ENCODE results near the gene RCSD1. TPM values are rescaled to one million over a fixed set of nuclear protein-coding genes. Genes with fewer than 3 reads are reported as not detected.

Gene RCSD1
- total and polyA plus RNA-seq, 4 experiments from 2014 or later, result 124 to 173 (median 146) TPM

DNA sequence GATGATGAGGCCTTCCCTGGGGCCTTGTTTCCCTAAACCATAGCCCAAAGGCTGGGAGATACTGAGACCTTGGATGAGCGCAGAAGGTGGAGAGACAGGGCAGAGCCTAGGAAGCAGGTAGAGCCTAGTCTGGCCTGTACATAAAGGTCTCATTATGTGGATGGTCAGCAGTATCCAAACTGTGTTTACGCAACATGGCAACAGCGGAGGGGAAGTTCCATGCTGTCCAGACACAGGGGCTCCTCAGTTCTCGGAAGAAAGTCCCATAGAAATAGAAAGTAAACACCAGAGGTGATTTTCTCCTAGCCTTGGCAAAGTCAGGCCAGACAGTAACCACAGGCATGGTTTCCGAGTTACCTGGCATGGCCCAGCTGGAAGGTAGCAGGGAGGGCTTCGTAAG, 49.7 kb downstream of the RCSD1 start:
- Histone ChIP-seq H3K27ac (ENCODE audit: low read depth, low read length) (peak overlapping the region; percentile 5), H3K9me3 (ENCODE audit: control insufficient read depth in 1 of 2, low read length in 2 of 2) (no peaks in the 10 kb centered on the region), H3K4me1 (ENCODE audit: insufficient read depth, low read length) (peaks cover 41% of the 10 kb centered on the region), H3K36me3 (ENCODE audit: insufficient read depth, low read length) (peaks cover 52% of the 10 kb centered on the region), H3K4me3 (ENCODE audit: low read length in 2 of 2) (no peak overlapping the region), H3K27me3 (ENCODE audit: insufficient read depth, low read length) (no peaks in the 10 kb centered on the region)
- Mint-ChIP-seq H3K27me3 (no peaks in the 10 kb centered on the region), H3K4me1 (peaks cover 0 to 25% (median 18%) of the 10 kb centered on the region in 4 donors), H3K9me3 (no peaks in the 10 kb centered on the region), H3K4me3 (no peak overlapping the region), H3K36me3 (peaks cover 22 to 50% of the 10 kb centered on the region in 2 donors), H3K27ac (no peak overlapping the region)
- intact Hi-C loops (cut with micrococcal nuclease), result loop anchor here (10.0 kb wide), 1 partner anchor 415 kb away; no protein-coding TSS in a partner anchor
- DNase-seq, result no peak
- POLR2A ChIA-PET (ENCODE audit: partially characterized antibody), result no interaction called here
- CTCF ChIA-PET (ENCODE audit: partially characterized antibody), result interaction anchor here (3.1 to 5.9 kb wide), 2 partner anchors 43 to 79 kb away, joined by 16 to 37 read pairs; no protein-coding TSS in a partner anchor

- no peak for DNase-seq
- ChIA-PET POLR2A (ENCODE audit: partially characterized antibody) (interaction anchor here (0.9 to 1.0 kb wide), 2 partner anchors 26 to 81 kb away, joined by 3 read pairs; no protein-coding TSS in a partner anchor), CTCF (ENCODE audit: partially characterized antibody) (interaction anchor here (1.2 to 5.9 kb wide), 4 partner anchors 12 to 80 kb away, joined by 3 to 37 read pairs (median 10); no protein-coding TSS in a partner anchor)
- Histone ChIP-seq H3K27me3 (ENCODE audit: insufficient read depth, low read length) (no peaks in the 10 kb centered on the region), H3K9me3 (ENCODE audit: control insufficient read depth in 1 of 2, low read length in 2 of 2) (no peaks in the 10 kb centered on the region), H3K4me3 (ENCODE audit: low read length in 2 of 2) (no peak overlapping the region), H3K4me1 (ENCODE audit: insufficient read depth, low read length) (peaks cover 33% of the 10 kb centered on the region), H3K36me3 (ENCODE audit: insufficient read depth, low read length) (peaks cover 57% of the 10 kb centered on the region), H3K27ac (ENCODE audit: low read depth, low read length) (peak overlapping the region; percentile 24)
- intact Hi-C loops (cut with micrococcal nuclease), result loop anchor here (10.0 kb wide), 1 partner anchor 416 kb away; no protein-coding TSS in a partner anchor
- Mint-ChIP-seq H3K36me3 (peaks cover 29 to 57% of the 10 kb centered on the region in 2 donors), H3K27ac (peak overlapping the region in 6 of 7 donors; percentile 57 to 90 (median 76)), H3K27me3 (no peaks in the 10 kb centered on the region), H3K4me3 (no peak overlapping the region), H3K9me3 (no peaks in the 10 kb centered on the region), H3K4me1 (peaks cover 0 to 25% (median 17%) of the 10 kb centered on the region in 4 donors)
These were observed 51.0 kb downstream of the RCSD1 start for GRCh38 chr1:167681024-167681423.

- Mint-ChIP-seq H3K4me3 (peak overlapping the region in 1 of 8 donors; percentile 32), H3K4me1 (peaks cover 1 to 28% (median 15%) of the 10 kb centered on the region in 4 donors), H3K27me3 (no peaks in the 10 kb centered on the region), H3K9me3 (no peaks in the 10 kb centered on the region), H3K36me3 (peaks cover 30 to 57% of the 10 kb centered on the region in 2 donors), H3K27ac (peak overlapping the region in 6 of 7 donors; percentile 57 to 90 (median 84))
- peak overlapping the region; percentile 24 for H3K27ac ChIP-seq (ENCODE audit: low read depth, low read length)
- no peaks in the 10 kb centered on the region for H3K9me3 ChIP-seq (ENCODE audit: control insufficient read depth in 1 of 2, low read length in 2 of 2)
- intact Hi-C loops (cut with micrococcal nuclease), result loop anchor here (10.0 kb wide), 1 partner anchor 417 kb away; no protein-coding TSS in a partner anchor
- peaks cover 27% of the 10 kb centered on the region for H3K4me1 ChIP-seq (ENCODE audit: insufficient read depth, low read length)
- no peak overlapping the region for H3K4me3 ChIP-seq (ENCODE audit: low read length in 2 of 2)
- H3K36me3 ChIP-seq (ENCODE audit: insufficient read depth, low read length), result peaks cover 60% of the 10 kb centered on the region
- DNase-seq, result no peak
- ChIA-PET POLR2A (ENCODE audit: partially characterized antibody) (interaction anchor here (0.9 kb wide), 1 partner anchor 82 kb away, joined by 3 read pairs; no protein-coding TSS in a partner anchor), CTCF (ENCODE audit: partially characterized antibody) (interaction anchor here (1.2 to 5.9 kb wide), 4 partner anchors 12 to 80 kb away, joined by 3 to 37 read pairs (median 10); no protein-coding TSS in a partner anchor)
- H3K27me3 ChIP-seq (ENCODE audit: insufficient read depth, low read length), result no peaks in the 10 kb centered on the region
These were observed 51.5 kb downstream of the RCSD1 start for GRCh38 chr1:167681451-167682098.

GRCh38 chr1:167683226-167683625, 53.2 kb downstream of the RCSD1 start:
- Histone ChIP-seq H3K36me3 (ENCODE audit: insufficient read depth, low read length) (peaks cover 65% of the 10 kb centered on the region), H3K4me1 (ENCODE audit: insufficient read depth, low read length) (peaks cover 16% of the 10 kb centered on the region), H3K4me3 (ENCODE audit: low read length in 2 of 2) (no peak overlapping the region), H3K27me3 (ENCODE audit: insufficient read depth, low read length) (no peaks in the 10 kb centered on the region), H3K27ac (ENCODE audit: low read depth, low read length) (no peak overlapping the region), H3K9me3 (ENCODE audit: control insufficient read depth in 1 of 2, low read length in 2 of 2) (no peaks in the 10 kb centered on the region)
- Mint-ChIP-seq H3K4me1 (peaks cover 11 to 39% (median 14%) of the 10 kb centered on the region in 4 donors), H3K36me3 (peaks cover 40 to 59% of the 10 kb centered on the region in 2 donors), H3K27ac (peak overlapping the region in 3 of 7 donors; percentile 19 to 68 (median 52)), H3K9me3 (no peaks in the 10 kb centered on the region), H3K27me3 (no peaks in the 10 kb centered on the region), H3K4me3 (no peak overlapping the region)
- DNase-seq, result no peak
- POLR2A ChIA-PET (ENCODE audit: partially characterized antibody), result no interaction called here
- CTCF ChIA-PET (ENCODE audit: partially characterized antibody), result no interaction called here
- intact Hi-C loops (cut with micrococcal nuclease), result loop anchor here (10.0 kb wide), 1 partner anchor 418 kb away; no protein-coding TSS in a partner anchor

DNA sequence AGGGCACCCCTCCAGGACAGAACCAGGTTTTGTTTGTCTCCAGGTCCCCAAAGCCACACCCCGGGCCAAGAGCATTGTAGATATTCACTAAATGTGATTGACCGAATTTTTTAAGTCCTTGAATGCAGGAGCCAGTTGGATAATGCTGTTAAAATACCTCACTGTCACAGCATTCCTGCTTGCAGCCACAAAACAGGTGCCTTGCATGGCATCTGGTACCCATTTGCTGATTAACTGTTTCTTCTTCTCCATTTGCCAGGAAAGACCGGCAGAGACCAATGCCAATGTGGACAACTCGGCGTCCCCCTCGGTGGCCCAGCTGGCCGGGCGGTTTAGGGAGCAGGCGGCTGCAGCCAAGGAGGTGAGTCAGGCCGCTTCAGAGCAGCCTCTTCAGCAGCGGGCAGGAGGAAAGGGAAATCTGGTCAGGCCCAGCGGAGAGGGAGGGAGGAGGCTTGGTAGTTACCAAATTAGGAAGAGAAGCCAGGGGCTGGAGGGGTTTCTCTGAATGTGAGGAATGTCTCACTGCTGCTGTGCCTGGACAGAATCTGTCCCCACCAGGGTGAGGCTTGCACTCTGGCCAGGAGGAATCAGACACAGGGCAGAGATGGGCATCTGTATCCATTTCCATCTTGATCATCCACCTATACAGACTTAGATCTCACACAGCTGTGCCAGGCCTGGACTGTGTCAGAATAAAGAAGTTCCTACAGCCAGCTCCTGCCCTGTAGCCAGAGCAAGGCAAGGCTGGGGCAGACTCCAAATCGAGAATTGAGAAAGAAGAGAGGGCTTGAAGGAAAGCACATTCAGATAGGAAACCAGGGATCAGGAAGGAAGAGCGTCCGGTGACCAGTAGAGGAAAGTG, 53.8 kb downstream of the RCSD1 start:
- Histone ChIP-seq H3K27me3 (ENCODE audit: insufficient read depth, low read length) (no peaks in the 10 kb centered on the region), H3K36me3 (ENCODE audit: insufficient read depth, low read length) (peaks cover 72% of the 10 kb centered on the region), H3K4me3 (ENCODE audit: low read length in 2 of 2) (no peak overlapping the region), H3K4me1 (ENCODE audit: insufficient read depth, low read length) (peaks cover 11% of the 10 kb centered on the region), H3K9me3 (ENCODE audit: control insufficient read depth in 1 of 2, low read length in 2 of 2) (no peaks in the 10 kb centered on the region), H3K27ac (ENCODE audit: low read depth, low read length) (no peak overlapping the region)
- H3K4me3 Mint-ChIP-seq, result peak overlapping the region in 1 of 8 donors; percentile 8
- peak overlapping the region in 5 of 7 donors; percentile 19 to 77 (median 73) for H3K27ac Mint-ChIP-seq
- DNase-seq, result no peak
- H3K27me3 Mint-ChIP-seq, result no peaks in the 10 kb centered on the region
- peaks cover 11 to 39% (median 15%) of the 10 kb centered on the region in 4 donors for H3K4me1 Mint-ChIP-seq
- peaks cover 47 to 66% of the 10 kb centered on the region in 2 donors for H3K36me3 Mint-ChIP-seq
- intact Hi-C loops (cut with micrococcal nuclease), result loop anchor here (10.0 kb wide), 1 partner anchor 419 kb away; no protein-coding TSS in a partner anchor
- no peaks in the 10 kb centered on the region for H3K9me3 Mint-ChIP-seq
- ChIA-PET POLR2A (ENCODE audit: partially characterized antibody) (interaction anchor here (0.8 to 1.0 kb wide), 2 partner anchors 83 to 123 kb away, joined by 4 read pairs; no protein-coding TSS in a partner anchor), CTCF (ENCODE audit: partially characterized antibody) (interaction anchor here (1.0 to 8.7 kb wide), 2 partner anchors 8 to 81 kb away, joined by 3 to 302 read pairs; no protein-coding TSS in a partner anchor)

- ChIA-PET CTCF (ENCODE audit: partially characterized antibody) (interaction anchor here (1.1 to 8.7 kb wide), 5 partner anchors 18 to 129 kb away, joined by 4 to 302 read pairs (median 27); no protein-coding TSS in a partner anchor), POLR2A (ENCODE audit: partially characterized antibody) (interaction anchor here (3.7 kb wide), 1 partner anchor 84 kb away, joined by 46 read pairs; no protein-coding TSS in a partner anchor)
- no peak overlapping the region for H3K27ac ChIP-seq (ENCODE audit: low read depth, low read length)
- H3K36me3 ChIP-seq (ENCODE audit: insufficient read depth, low read length), result peaks cover 80% of the 10 kb centered on the region
- H3K4me1 ChIP-seq (ENCODE audit: insufficient read depth, low read length), result peaks cover 4% of the 10 kb centered on the region
- intact Hi-C loops (cut with micrococcal nuclease), result loop anchor here (10.0 kb wide), 1 partner anchor 421 kb away; no protein-coding TSS in a partner anchor
- H3K4me1 Mint-ChIP-seq, result peaks cover 11 to 39% (median 15%) of the 10 kb centered on the region in 4 donors
- peaks cover 61 to 85% of the 10 kb centered on the region in 2 donors for H3K36me3 Mint-ChIP-seq
- H3K4me3 Mint-ChIP-seq, result no peak overlapping the region
- peak overlapping the region in 6 of 7 donors; percentile 20 to 84 (median 50) for H3K27ac Mint-ChIP-seq
- no peak for DNase-seq
- H3K9me3 Mint-ChIP-seq, result no peaks in the 10 kb centered on the region
- no peaks in the 10 kb centered on the region for H3K9me3 ChIP-seq (ENCODE audit: control insufficient read depth in 1 of 2, low read length in 2 of 2)
- no peaks in the 10 kb centered on the region for H3K27me3 Mint-ChIP-seq
- H3K4me3 ChIP-seq (ENCODE audit: low read length in 2 of 2), result no peak overlapping the region
- H3K27me3 ChIP-seq (ENCODE audit: insufficient read depth, low read length), result no peaks in the 10 kb centered on the region
These were observed 55.8 kb downstream of the RCSD1 start for GRCh38 chr1:167685844-167686243.

All from CD4-positive, alpha-beta memory T cell (primary cell).